Measurements from ENCODE around the gene PGM2.

- TF ChIP-seq ZNF592 (IDR thresholded peaks at IDR 0.05) (no peak), RFX5 (IDR thresholded peaks at IDR 0.05; ENCODE audit: low read depth, low read length) (no peak), TAF1 (IDR thresholded peaks at IDR 0.05; ENCODE audit: borderline replicate concordance, low read depth, low read length) (no peak), NR2C2 (IDR thresholded peaks at IDR 0.05; ENCODE audit: borderline replicate concordance, control insufficient read depth, insufficient read length, low read depth) (no peak)
Measured at GRCh38 chr4:37779896-37780295, 46.6 kb upstream of the PGM2 start.
